Measurements from ENCODE around the gene LFNG.

The LFNG gene

GRCh38 chr7:2515424-2516193, 4.0 kb upstream of the LFNG start:
- no peak for DNase-seq (ENCODE audit: low spot score)

DNA sequence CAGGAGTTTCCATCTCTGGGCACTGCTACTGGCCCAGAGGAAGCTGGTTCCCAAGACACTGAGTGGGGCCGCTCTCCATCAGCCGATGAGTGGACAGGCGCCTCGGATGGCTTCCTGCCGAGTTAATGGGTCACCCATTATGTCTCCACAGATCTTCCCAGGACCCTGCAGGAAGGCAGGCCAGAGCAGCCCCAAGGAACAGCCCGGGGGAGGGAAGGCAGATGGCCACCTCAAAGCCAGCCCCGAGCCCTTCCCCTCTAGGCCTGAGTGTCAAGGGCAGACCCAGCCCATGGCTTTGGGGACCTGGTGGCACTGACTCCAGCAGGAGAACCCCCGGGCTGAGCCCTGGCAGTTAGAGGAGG, 3.4 kb upstream of the LFNG start:
- no peak for DNase-seq (ENCODE audit: low spot score)

DNA sequence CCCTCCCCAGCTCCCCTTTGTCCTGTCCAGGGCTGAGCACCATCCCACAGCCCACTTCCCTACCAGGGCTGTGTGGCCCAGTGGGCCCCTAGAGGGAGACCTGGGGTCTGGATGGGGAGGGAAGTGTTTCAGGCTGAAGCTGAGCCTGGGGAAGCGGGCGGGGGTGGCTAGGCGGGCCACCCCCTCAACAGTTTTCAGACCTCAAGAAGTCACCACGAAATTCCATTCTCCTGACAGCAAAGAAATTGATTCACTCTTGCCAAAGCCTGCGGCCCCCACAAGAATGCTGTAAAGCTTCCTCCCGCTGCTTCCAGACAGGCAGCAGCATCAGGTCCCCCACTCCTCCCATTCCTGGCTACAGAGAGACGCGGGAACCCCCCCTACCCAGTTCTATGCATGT, 2.5 kb upstream of the LFNG start:
- DNase-seq (ENCODE audit: low spot score) = no peak

GRCh38 chr7:2517678-2518507, 1.7 kb upstream of the LFNG start:
- no peak for DNase-seq (ENCODE audit: low spot score)

GRCh38 chr7:2518737-2519118, 846 bp upstream of the LFNG start:
- DNase-seq (ENCODE audit: low spot score) = no peak

DNA sequence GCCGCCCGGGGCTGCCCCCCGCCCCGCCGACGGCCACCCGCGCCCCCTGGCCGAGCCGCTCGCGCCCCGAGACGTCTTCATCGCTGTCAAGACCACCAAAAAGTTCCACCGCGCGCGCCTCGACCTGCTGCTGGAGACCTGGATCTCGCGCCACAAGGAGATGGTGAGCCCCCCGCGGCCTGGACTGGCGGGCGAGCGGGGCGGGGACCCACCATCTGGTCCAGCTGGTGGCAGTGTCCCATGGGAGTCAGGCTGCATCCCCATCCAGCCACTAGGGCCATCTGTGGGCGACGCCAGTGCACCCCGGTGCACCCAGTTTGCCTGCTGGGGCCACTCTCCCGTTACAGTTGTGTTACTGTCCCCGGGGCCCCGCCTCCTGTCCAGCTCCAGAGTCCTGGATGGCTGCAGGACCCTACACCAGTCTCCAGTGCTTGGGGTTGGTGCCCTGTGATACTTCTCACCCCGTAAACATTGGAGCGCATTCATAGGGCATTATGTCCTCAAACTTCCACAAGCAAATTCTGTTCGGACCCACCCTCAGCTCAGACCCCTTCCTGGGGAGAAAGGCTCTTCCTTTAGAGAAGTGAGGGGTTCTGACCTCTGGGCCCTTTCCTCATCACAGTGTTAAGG, 672 bp downstream of the LFNG start:
- DNase-seq (ENCODE audit: low spot score) = peak; percentile 59

- DNase-seq (ENCODE audit: low spot score) = no peak
These were observed 1.3 kb downstream of the LFNG start for GRCh38 chr7:2520761-2521290.

DNA sequence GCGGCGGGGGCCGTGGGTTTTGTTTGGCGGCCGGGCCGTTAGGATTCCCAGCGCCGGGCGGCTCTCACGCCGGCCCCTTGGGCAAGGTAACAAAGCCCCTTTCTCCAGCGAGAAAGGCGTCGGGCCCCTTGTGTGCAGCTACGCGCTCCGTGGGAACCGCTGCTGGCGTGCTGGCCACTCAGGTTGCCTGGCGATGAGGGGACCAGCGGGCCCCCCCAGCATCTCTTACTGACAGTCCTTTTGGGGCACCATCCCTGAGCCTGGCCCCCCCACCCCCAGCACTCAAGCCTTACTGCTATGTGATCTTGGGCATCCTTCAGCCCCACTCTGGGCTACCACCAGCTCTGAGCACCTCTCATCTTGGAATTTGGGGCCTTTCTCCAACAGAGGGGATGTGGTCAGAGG, 1.8 kb downstream of the LFNG start:
- no peak for DNase-seq (ENCODE audit: low spot score)

DNA sequence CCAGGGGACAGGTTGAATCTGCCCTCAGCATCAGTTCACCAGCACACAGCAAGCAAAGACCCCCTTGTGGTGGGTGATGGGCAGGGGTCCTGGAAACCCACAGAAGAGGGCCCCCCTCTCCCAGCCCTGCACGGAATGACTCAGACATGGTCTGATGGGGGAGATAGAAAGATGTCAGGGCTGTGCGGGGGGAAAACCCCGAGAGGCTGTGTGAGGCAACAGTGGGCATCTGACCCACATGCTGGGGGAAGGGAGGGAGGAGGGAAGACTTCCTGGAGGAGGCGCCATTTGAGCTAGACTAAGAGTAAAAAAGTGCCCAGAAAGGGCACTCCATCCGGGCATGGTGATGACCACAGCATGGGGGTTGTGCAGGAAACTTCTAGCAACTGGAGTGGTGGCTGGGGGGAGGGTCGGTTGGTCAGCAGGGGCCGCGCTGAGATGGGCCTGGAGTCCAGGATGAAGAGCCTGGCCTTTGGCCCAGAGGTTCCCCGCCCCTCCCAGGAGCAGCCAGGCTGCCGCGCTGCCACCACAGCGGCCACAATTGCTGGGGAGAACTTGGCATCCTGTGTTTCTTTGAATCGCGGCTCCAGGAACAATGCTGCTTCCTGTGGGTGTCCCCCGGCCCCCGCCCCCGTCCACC, 2.5 kb downstream of the LFNG start:
- no peak for DNase-seq (ENCODE audit: low spot score)

GRCh38 chr7:2522780-2523433, 3.3 kb downstream of the LFNG start:
- DNase-seq (ENCODE audit: low spot score) = peak; percentile 53

DNA sequence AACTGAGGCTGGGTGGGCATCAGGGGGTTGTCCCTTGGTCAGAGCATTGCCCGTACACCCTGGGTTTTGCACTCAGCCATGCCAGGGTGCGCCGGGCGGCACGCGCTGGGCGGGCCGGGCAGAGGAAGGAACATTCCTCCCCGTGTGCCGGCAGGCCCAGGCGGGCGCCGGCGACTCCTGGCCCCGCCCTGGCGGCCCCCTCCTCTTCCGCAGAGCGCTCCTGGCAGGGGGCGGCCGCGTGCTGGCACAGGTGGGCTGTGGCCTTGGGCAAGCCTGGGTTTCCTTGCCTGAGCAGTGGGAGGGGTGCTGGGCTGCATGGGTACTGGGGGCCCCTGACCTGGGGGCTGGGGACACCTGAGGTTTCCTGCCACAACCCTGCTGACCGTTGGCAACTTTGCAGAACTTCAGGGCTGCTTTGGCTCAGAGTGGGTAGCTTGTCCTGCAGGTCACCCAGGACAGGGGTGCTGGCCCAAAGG, 3.9 kb downstream of the LFNG start:
- no peak for DNase-seq (ENCODE audit: low spot score)

DNA sequence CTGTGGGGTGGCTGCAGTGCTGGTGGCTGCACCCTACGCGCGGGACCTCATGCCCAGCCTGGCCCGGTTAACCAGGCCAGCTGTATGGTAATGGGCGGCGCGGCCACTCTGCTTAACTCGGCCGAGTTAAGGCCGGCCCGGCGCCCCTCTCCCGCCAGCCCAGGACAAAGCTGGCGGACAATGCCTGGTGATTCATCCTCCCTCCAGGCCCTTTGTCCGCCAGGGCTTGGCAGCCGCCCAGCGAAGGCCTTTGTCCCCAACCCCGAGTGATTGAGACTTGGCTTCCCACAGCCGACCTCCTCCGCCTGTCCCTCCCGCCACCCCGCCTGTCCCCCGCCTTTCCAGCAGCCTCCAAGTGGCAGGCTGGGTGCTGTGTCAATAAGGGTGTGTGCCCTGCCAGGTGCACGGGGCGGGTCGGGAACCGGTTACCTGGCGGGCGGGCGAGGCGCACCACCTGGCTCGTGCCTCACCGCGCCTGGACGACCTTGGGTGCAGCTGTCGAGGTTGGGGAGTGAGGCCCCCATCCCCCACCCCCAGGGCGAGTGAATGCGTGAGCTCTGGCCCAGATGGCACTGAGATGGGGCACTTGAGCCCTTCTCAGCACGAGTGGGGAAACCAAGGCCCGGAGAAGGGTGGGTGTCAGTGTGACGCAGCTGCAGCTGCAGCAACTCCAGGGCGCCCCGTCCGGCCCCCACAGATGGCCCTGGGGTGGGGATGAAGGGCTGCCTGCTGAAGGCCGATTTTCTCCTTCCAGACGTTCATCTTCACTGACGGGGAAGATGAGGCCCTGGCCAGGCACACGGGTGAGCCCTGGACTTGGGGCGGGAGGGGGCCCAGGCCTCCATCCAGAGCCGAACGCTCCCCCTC, 4.6 kb downstream of the LFNG start:
- no peak for DNase-seq (ENCODE audit: low spot score)

DNA sequence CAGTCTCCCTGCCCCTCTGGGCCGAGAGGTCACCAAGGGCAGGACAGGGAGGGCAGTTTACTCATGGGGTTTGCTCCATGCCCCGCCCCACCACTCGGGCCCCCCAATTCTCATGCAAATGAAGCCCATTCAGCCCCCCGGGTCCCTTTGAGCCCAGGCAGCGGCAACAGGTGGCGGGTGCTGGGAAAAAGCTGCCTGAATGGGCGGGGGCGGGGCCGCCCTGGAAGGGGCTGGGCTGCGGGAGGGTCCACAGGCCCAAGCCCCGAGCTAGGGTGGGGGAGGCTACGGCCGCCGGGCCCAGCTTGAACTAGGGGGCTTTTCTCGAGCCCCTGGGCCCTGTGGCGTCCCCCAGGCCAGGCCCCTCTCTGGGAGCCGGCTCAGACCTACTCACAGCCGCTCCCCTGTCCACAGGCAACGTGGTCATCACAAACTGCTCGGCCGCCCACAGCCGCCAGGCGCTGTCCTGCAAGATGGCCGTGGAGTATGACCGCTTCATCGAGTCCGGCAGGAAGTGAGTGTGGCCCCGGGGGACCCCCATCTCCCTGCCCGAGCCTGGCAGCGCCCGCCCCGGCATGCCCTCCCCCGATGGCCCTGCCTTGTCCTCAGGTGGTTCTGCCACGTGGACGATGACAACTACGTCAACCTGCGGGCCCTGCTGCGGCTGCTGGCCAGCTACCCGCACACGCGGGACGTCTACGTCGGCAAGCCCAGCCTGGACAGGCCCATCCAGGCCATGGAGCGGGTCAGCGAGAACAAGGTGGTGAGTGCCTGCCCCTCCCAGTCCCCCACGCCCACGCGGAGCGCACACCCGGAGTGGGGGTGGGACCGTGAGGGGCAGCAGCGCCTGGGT, 5.5 kb downstream of the LFNG start:
- DNase-seq (ENCODE audit: low spot score) = no peak

DNA sequence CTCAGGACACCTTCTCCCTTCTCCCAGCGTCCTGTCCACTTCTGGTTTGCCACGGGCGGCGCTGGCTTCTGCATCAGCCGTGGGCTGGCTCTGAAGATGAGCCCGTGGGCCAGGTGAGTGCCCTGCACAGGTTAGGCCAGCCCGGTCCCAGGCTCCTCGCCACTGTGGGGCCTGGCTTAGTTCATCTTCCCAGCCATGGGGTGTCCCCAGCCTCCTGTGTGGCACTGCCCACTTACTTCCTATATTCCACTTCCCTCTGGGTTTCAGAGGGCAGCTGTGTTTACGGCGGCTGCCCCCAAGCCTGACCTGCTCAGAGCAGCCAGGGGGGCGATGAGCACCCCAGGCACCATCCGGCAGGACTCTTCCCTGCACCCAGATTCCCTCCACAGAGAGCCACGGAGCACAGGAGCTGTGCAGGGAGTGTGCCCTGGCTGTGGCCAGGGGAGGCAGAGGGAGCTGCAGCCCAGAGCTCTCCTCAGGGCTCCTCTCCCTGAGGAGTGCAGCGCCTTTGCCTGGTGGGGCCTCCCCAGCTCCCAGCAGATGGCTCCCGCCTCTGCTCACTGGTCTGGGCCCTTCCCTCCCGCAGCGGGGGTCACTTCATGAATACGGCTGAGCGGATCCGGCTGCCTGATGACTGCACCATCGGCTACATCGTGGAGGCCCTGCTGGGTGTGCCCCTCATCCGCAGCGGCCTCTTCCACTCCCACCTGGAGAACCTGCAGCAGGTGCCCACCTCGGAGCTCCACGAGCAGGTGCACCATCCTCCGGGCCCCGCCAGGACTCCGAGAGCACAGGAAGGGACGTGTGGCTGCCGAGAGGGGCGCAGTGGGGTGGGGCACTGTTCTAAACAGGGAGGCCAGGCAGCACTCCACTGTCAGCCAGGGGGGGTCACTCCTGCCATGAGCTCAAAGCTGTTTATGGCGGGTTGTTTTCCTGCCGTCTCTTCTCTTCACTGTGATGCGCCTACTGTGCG, 6.4 kb downstream of the LFNG start:
- DNase-seq (ENCODE audit: low spot score) = no peak

DNA sequence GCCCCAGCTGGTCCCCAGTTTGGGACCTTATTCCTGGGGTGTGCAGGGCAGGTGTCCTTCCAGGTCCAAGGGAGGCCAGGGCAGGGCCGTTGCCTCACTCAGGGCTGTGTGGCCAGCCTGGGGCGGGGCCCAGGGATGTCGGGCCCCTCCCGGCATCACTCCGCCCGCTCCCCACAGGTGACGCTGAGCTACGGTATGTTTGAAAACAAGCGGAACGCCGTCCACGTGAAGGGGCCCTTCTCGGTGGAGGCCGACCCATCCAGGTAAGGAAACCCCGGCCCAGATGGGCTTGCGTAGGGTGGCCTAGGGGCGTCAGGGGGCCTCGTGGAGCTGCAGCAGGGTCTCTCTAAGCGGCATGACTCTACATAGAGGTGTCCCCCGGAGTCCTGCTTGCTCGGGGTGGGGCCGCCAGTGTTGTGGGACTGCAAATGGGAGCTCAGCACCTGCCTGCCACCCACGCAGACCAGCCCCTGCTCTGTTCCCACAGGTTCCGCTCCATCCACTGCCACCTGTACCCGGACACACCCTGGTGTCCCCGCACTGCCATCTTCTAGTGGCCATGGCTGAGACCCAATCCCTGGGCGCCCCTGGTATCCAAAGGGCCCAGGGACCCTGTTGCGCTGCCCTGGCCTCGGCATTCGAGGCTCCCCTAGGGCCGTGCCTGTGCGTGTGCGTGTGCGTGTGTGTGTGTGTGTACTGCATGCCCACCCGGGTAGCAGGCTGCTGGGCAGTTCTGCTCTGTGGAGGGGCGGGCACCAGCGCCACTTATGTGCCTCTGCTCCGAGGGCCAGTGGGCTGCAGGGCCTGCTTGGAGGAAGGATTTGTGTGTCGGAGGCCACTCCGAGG, 7.3 kb downstream of the LFNG start:
- DNase-seq (ENCODE audit: low spot score) = no peak

- no peak for DNase-seq (ENCODE audit: low spot score)
These were observed 8.2 kb downstream of the LFNG start for GRCh38 chr7:2527505-2528467.
